GDM1 (cell line): ENCODE measurements around the gene SVOPL.

Experiments
- DNase-seq: peaks from one replicate; lab custom pipeline; 2025; lab: John Stamatoyannopoulos, UW

The SVOPL gene

GRCh38 chr7:138607216-138608126, 93.7 kb downstream of the SVOPL start:
- DNase-seq, result no peak

GRCh38 chr7:138606236-138606635, 94.9 kb downstream of the SVOPL start:
- no peak for DNase-seq

- DNase-seq, result no peak
Observed at GRCh38 chr7:138603549-138604318, 97.4 kb downstream of the SVOPL start.

GRCh38 chr7:138602451-138602850, 98.7 kb downstream of the SVOPL start:
- DNase-seq, result peak; percentile 43

- DNase-seq, result no peak
Observed at GRCh38 chr7:138595454-138595853, 105.7 kb downstream of the SVOPL start.

- no peak for DNase-seq
Observed at GRCh38 chr7:138590154-138590553, 111.0 kb downstream of the SVOPL start.

- no peak for DNase-seq
Observed at GRCh38 chr7:138588986-138589385, 112.2 kb downstream of the SVOPL start.

GRCh38 chr7:138587485-138587884, 113.7 kb downstream of the SVOPL start:
- DNase-seq, result no peak

- no peak for DNase-seq
Observed at GRCh38 chr7:138585283-138585993, 115.7 kb downstream of the SVOPL start.

GRCh38 chr7:138584696-138585095, 116.5 kb downstream of the SVOPL start:
- no peak for DNase-seq

- no peak for DNase-seq
Observed at GRCh38 chr7:138584283-138584682, 116.9 kb downstream of the SVOPL start.

- DNase-seq, result no peak
Observed at GRCh38 chr7:138581065-138581464, 120.1 kb downstream of the SVOPL start.

- no peak for DNase-seq
Observed at GRCh38 chr7:138579671-138580070, 121.5 kb downstream of the SVOPL start.

- DNase-seq, result no peak
Observed at GRCh38 chr7:138579136-138579535, 122.0 kb downstream of the SVOPL start.

- no peak for DNase-seq
Observed at GRCh38 chr7:138575897-138576428, 125.2 kb downstream of the SVOPL start.

GRCh38 chr7:138573741-138574140, 127.4 kb downstream of the SVOPL start:
- DNase-seq, result no peak

- no peak for DNase-seq
Observed at GRCh38 chr7:138570715-138571114, 130.4 kb downstream of the SVOPL start.

GRCh38 chr7:138569418-138569817, 131.7 kb downstream of the SVOPL start:
- DNase-seq, result no peak

GRCh38 chr7:138568655-138569054, 132.5 kb downstream of the SVOPL start:
- DNase-seq, result no peak

GRCh38 chr7:138565451-138566114, 135.6 kb downstream of the SVOPL start:
- DNase-seq, result no peak

GRCh38 chr7:138565071-138565450, 136.1 kb downstream of the SVOPL start:
- no peak for DNase-seq

- DNase-seq, result no peak
Observed at GRCh38 chr7:138564365-138564764, 136.8 kb downstream of the SVOPL start.
